Activated B cell treated with CpG ODN at 0.5 μM for 24 hours (primary cell): Measurements from ENCODE around the gene STK35. TPM values are rescaled to one million over a fixed set of nuclear protein-coding genes. Genes with fewer than 3 reads are reported as not detected.

ENCODE experiments used
- ATAC-seq: fragments of 200-7000 bp; cut with Tn5 transposase; one replicate; pipeline ENCODE4 v1.10.0; 2021; ENCODE audit warnings: low read depth, mild to moderate bottlenecking, moderate library complexity
- CTCF ChIA-PET: fragments of 350-600 bp; sonication (Branson Sonifier 250); formaldehyde crosslinking; loops from one replicate; lab custom pipeline; 2021; ENCODE audit warnings: antibody characterized with exemption; lab: Charles Lee
- POLR2A ChIA-PET: fragments of 350-600 bp; sonication (Branson Sonifier 250); formaldehyde crosslinking; loops from one replicate; lab custom pipeline; 2021; ENCODE audit warnings: antibody characterized with exemption; lab: Charles Lee
- DNase-seq: peaks from one replicate; pipeline ENCODE4 v3.0.0; 2022
- H3K27ac Mint-ChIP-seq: one replicate; pipeline ENCODE4 v1.8.0; 2020; ENCODE audit warnings: mixed read lengths
- H3K27me3 Mint-ChIP-seq: one replicate; pipeline ENCODE4 v1.8.0; 2021; ENCODE audit warnings: mixed read lengths
- H3K36me3 Mint-ChIP-seq: one replicate; pipeline ENCODE4 v1.8.0; 2021; ENCODE audit warnings: low read depth, mixed read lengths
- H3K4me1 Mint-ChIP-seq: one replicate; pipeline ENCODE4 v1.8.0; 2021; ENCODE audit warnings: mixed read lengths
- H3K4me3 Mint-ChIP-seq: one replicate; pipeline ENCODE4 v1.8.0; 2020; ENCODE audit warnings: mild to moderate bottlenecking, mixed read lengths
- H3K9me3 Mint-ChIP-seq: one replicate; pipeline ENCODE4 v1.8.0; 2020; ENCODE audit warnings: mixed read lengths
- intact Hi-C: fragments of 100-400 bp; cut with micrococcal nuclease; formaldehyde crosslinking; loops from one replicate; pipeline ENCODE4 v1.15.1; 2024
- total RNA-seq: library from RNA; stranded (reverse); gene quantifications from 2 replicates; pipeline ENCODE4 v1.2.3, GENCODE V29; 2022
- TF ChIP-seq, protein P1 (sequence below): fragments of 200-600 bp; IDR thresholded peaks from one replicate; pipeline ENCODE4 v1.8.0; 2022; ENCODE audit warnings: antibody characterized with exemption, mild to moderate bottlenecking

Gene STK35
- total RNA-seq, 1 donor from 2014 or later = 17.6 TPM

GRCh38 chr20:2133318-2134183 lies 31.9 kb downstream of the STK35 start:
- Mint-ChIP-seq H3K36me3 (peaks cover 22% of the 10 kb centered on the region), H3K4me3 (no peak overlapping the region), H3K27me3 (no peaks in the 10 kb centered on the region), H3K27ac (no peak overlapping the region), H3K4me1 (peaks cover 33% of the 10 kb centered on the region), H3K9me3 (no peaks in the 10 kb centered on the region)
- ChIA-PET CTCF (no interaction called here), POLR2A (interaction anchor here (1.2 kb wide), 1 partner anchor 31 kb away, joined by 4 read pairs; no protein-coding TSS in a partner anchor)
- intact Hi-C loops = no loop called here
- no peak for ATAC-seq
- no peak for DNase-seq
- TF ChIP-seq, protein P1, sequence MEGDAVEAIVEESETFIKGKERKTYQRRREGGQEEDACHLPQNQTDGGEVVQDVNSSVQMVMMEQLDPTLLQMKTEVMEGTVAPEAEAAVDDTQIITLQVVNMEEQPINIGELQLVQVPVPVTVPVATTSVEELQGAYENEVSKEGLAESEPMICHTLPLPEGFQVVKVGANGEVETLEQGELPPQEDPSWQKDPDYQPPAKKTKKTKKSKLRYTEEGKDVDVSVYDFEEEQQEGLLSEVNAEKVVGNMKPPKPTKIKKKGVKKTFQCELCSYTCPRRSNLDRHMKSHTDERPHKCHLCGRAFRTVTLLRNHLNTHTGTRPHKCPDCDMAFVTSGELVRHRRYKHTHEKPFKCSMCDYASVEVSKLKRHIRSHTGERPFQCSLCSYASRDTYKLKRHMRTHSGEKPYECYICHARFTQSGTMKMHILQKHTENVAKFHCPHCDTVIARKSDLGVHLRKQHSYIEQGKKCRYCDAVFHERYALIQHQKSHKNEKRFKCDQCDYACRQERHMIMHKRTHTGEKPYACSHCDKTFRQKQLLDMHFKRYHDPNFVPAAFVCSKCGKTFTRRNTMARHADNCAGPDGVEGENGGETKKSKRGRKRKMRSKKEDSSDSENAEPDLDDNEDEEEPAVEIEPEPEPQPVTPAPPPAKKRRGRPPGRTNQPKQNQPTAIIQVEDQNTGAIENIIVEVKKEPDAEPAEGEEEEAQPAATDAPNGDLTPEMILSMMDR = no peak

DNA sequence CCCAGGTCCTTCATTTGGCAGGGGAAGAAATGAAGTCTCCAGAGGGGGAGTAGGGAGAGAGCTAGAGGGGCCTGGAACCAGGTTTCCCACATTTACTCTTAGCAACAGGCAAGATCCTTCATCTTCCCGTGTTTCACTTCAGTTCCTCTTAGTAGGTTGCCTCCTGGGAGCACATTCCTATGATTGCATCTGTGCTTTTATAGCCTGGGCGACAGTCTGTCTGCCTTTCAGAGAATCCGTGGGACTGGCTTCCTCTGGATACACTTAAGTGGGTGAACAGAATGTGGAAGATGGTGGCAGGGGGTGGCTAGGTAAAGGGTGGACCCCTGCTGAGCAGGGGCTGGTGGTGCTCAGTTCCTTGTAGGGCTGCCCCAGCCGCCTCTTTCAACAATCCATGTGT lies 33.4 kb downstream of the STK35 start:
- ATAC-seq (no peak), DNase-seq (no peak)
- ChIA-PET CTCF (no interaction called here), POLR2A (no interaction called here)
- Mint-ChIP-seq H3K36me3 (peaks cover 30% of the 10 kb centered on the region), H3K9me3 (no peaks in the 10 kb centered on the region), H3K4me1 (peaks cover 23% of the 10 kb centered on the region), H3K4me3 (no peak overlapping the region), H3K27ac (no peak overlapping the region), H3K27me3 (no peaks in the 10 kb centered on the region)
- intact Hi-C loops = no loop called here
- TF ChIP-seq, protein P1 = no peak

- Mint-ChIP-seq H3K4me3 (no peak overlapping the region), H3K9me3 (no peaks in the 10 kb centered on the region), H3K36me3 (peaks cover 35% of the 10 kb centered on the region), H3K27ac (no peak overlapping the region), H3K27me3 (no peaks in the 10 kb centered on the region), H3K4me1 (peaks cover 19% of the 10 kb centered on the region)
- ATAC-seq = no peak
- ChIA-PET CTCF (no interaction called here), POLR2A (no interaction called here)
- no peak for DNase-seq
- TF ChIP-seq, protein P1 = no peak
- intact Hi-C loops = no loop called here
Measured at GRCh38 chr20:2136275-2136674, 34.6 kb downstream of the STK35 start.

GRCh38 chr20:2137552-2138201 lies 36.0 kb downstream of the STK35 start:
- Mint-ChIP-seq H3K36me3 (peaks cover 36% of the 10 kb centered on the region), H3K9me3 (no peaks in the 10 kb centered on the region), H3K27ac (no peak overlapping the region), H3K4me3 (no peak overlapping the region), H3K4me1 (peaks cover 12% of the 10 kb centered on the region), H3K27me3 (no peaks in the 10 kb centered on the region)
- DNase-seq = no peak
- TF ChIP-seq, protein P1 = no peak
- POLR2A ChIA-PET = interaction anchor here (0.6 kb wide), 1 partner anchor 1743 kb away, joined by 3 read pairs; no protein-coding TSS in a partner anchor
- no peak for ATAC-seq
- CTCF ChIA-PET = interaction anchor here (0.6 kb wide), 1 partner anchor 230 kb away, joined by 4 read pairs; no protein-coding TSS in a partner anchor
- intact Hi-C loops = no loop called here

GRCh38 chr20:2138396-2138795 lies 36.8 kb downstream of the STK35 start:
- no peak overlapping the region for H3K27ac Mint-ChIP-seq
- no peak for DNase-seq
- H3K36me3 Mint-ChIP-seq = peaks cover 36% of the 10 kb centered on the region
- ChIA-PET POLR2A (no interaction called here), CTCF (interaction anchor here (0.6 kb wide), 1 partner anchor 229 kb away, joined by 4 read pairs; no protein-coding TSS in a partner anchor)
- no peaks in the 10 kb centered on the region for H3K9me3 Mint-ChIP-seq
- no peak overlapping the region for H3K4me3 Mint-ChIP-seq
- H3K4me1 Mint-ChIP-seq = peaks cover 5% of the 10 kb centered on the region
- TF ChIP-seq, protein P1 = no peak
- ATAC-seq = no peak
- no peaks in the 10 kb centered on the region for H3K27me3 Mint-ChIP-seq
- intact Hi-C loops = no loop called here
